Measurements from ENCODE around the gene GLI3. TPM values are rescaled to one million over a fixed set of nuclear protein-coding genes. Genes with fewer than 3 reads are reported as not detected.

Gene GLI3
- total RNA-seq, 1 donor from 2014 or later: 27.7 TPM

DNA sequence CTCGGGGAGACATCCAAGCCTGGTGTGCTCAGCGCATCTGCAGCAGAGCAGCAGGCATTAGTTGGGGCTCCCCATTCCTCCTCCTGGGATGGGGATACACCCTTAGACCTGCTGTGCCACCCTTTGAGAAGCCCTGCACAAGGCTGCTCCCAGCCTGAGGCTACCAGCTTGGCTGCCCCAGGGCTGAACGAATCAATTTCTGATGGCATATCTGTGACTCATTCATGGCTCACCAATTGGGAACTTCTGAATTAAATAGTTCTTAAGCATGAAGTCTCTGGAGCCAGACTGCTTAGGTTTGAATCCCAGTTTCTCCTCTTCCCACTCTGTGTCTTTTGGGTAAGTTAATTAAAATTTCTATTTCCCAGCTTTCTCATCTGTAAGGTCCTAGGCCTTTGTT lies 16.3 kb upstream of the GLI3 start:
- H3K4me1 Mint-ChIP-seq (ENCODE audit: low read depth, unreplicated experiment): no peaks in the 10 kb centered on the region
- FAIRE-seq: no peak
- Histone ChIP-seq H3K9ac (ENCODE audit: low read length) (no peak overlapping the region), H3K36me3 (ENCODE audit: insufficient read depth, low read length) (no peaks in the 10 kb centered on the region), H2AFZ (ENCODE audit: low read depth, low read length) (no peak overlapping the region), H3K27me3 (ENCODE audit: insufficient read depth, low read length) (no peaks in the 10 kb centered on the region), H3K9me3 (ENCODE audit: insufficient read depth, low read depth, low read length) (no peaks in the 10 kb centered on the region), H4K20me1 (ENCODE audit: insufficient read depth, low read length) (no peaks in the 10 kb centered on the region), H3K4me2 (ENCODE audit: low read length) (no peak overlapping the region), H3K4me1 (ENCODE audit: insufficient read depth, low read length) (no peaks in the 10 kb centered on the region), H3K27ac (ENCODE audit: low read depth, low read length) (no peak overlapping the region), H3K4me3 (ENCODE audit: insufficient read depth, low read depth, low read length) (no peak overlapping the region), H3K79me2 (ENCODE audit: insufficient read depth, low read length) (no peaks in the 10 kb centered on the region)
- H3K4me3 Mint-ChIP-seq (ENCODE audit: unreplicated experiment): no peak overlapping the region
- no peak for DNase-seq (ENCODE audit: low read depth)
- no peak for TF ChIP-seq EZH2 (IDR thresholded peaks at IDR 0.05; ENCODE audit: insufficient read depth, low read length)
- TF ChIP-seq, protein P1, sequence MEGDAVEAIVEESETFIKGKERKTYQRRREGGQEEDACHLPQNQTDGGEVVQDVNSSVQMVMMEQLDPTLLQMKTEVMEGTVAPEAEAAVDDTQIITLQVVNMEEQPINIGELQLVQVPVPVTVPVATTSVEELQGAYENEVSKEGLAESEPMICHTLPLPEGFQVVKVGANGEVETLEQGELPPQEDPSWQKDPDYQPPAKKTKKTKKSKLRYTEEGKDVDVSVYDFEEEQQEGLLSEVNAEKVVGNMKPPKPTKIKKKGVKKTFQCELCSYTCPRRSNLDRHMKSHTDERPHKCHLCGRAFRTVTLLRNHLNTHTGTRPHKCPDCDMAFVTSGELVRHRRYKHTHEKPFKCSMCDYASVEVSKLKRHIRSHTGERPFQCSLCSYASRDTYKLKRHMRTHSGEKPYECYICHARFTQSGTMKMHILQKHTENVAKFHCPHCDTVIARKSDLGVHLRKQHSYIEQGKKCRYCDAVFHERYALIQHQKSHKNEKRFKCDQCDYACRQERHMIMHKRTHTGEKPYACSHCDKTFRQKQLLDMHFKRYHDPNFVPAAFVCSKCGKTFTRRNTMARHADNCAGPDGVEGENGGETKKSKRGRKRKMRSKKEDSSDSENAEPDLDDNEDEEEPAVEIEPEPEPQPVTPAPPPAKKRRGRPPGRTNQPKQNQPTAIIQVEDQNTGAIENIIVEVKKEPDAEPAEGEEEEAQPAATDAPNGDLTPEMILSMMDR (IDR thresholded peaks at IDR 0.05; ENCODE audit: insufficient read depth, low read depth, low read length): no peak
- peaks cover 3% of the 10 kb centered on the region for H3K36me3 Mint-ChIP-seq (ENCODE audit: low read depth, unreplicated experiment)
- no peak overlapping the region for H3K27ac Mint-ChIP-seq (ENCODE audit: unreplicated experiment)
- H3K9me3 Mint-ChIP-seq (ENCODE audit: unreplicated experiment): peaks cover 12% of the 10 kb centered on the region
- no peaks in the 10 kb centered on the region for H3K27me3 Mint-ChIP-seq (ENCODE audit: low read depth, unreplicated experiment)

DNA sequence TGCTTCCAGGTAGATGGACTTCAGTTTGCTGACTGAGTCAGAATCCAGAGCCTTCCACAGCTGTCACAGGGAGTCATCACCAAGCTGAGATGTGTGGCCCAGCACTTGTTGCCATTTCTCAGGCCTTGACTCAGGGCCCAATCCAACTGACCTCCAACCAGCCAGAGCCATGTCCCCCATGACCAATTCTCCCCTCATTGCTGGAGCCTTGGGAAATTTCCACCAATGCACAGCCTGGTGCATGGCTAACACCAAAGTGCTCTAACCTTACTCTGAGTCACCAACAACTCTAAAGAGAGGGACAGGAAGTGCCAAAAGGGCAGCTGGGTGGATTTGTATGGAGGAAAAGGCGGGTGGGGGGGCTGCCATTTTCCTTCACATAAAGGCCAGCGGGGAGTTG lies 13.4 kb upstream of the GLI3 start:
- FAIRE-seq (no peak), DNase-seq (ENCODE audit: low read depth) (no peak)
- no peaks in the 10 kb centered on the region for H3K79me2 ChIP-seq (ENCODE audit: insufficient read depth, low read length)
- H2AFZ ChIP-seq (ENCODE audit: low read depth, low read length): no peak overlapping the region
- TF ChIP-seq, protein P1 (IDR thresholded peaks at IDR 0.05; ENCODE audit: insufficient read depth, low read depth, low read length): no peak
- TF ChIP-seq EZH2 (IDR thresholded peaks at IDR 0.05; ENCODE audit: insufficient read depth, low read length): no peak
- H3K27me3 ChIP-seq (ENCODE audit: insufficient read depth, low read length): no peaks in the 10 kb centered on the region
- peaks cover 12% of the 10 kb centered on the region for H3K9me3 Mint-ChIP-seq (ENCODE audit: unreplicated experiment)
- H3K4me2 ChIP-seq (ENCODE audit: low read length): no peak overlapping the region
- H3K4me3 ChIP-seq (ENCODE audit: insufficient read depth, low read depth, low read length): no peak overlapping the region
- no peak overlapping the region for H3K4me3 Mint-ChIP-seq (ENCODE audit: unreplicated experiment)
- no peak overlapping the region for H3K9ac ChIP-seq (ENCODE audit: low read length)
- H3K9me3 ChIP-seq (ENCODE audit: insufficient read depth, low read depth, low read length): no peaks in the 10 kb centered on the region
- H3K27me3 Mint-ChIP-seq (ENCODE audit: low read depth, unreplicated experiment): no peaks in the 10 kb centered on the region
- H3K36me3 ChIP-seq (ENCODE audit: insufficient read depth, low read length): no peaks in the 10 kb centered on the region
- H3K36me3 Mint-ChIP-seq (ENCODE audit: low read depth, unreplicated experiment): peaks cover 3% of the 10 kb centered on the region
- H3K27ac Mint-ChIP-seq (ENCODE audit: unreplicated experiment): no peak overlapping the region
- H3K4me1 ChIP-seq (ENCODE audit: insufficient read depth, low read length): peaks cover 6% of the 10 kb centered on the region
- no peaks in the 10 kb centered on the region for H4K20me1 ChIP-seq (ENCODE audit: insufficient read depth, low read length)
- peaks cover 14% of the 10 kb centered on the region for H3K4me1 Mint-ChIP-seq (ENCODE audit: low read depth, unreplicated experiment)
- no peak overlapping the region for H3K27ac ChIP-seq (ENCODE audit: low read depth, low read length)

DNA sequence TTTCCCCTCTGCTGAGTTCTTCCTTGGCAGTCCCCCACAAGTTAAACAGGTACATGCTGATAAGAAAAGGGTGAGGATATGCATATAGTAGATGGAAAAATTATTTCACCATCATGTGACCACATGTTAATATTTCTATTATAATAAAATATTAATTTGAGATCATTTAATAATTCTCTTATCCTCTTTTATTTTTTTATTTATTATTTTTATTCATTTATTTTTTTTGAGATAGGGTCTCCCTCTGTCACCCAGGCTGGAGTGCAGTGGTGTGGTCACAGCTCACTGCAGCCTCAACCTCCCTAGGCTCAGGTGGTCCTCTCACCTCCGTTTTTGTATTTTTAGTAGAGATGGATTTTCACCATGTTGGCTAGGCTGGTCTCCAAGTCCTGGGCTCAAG lies 11.6 kb upstream of the GLI3 start:
- FAIRE-seq: no peak
- H3K4me3 ChIP-seq (ENCODE audit: insufficient read depth, low read depth, low read length): no peak overlapping the region
- no peaks in the 10 kb centered on the region for H3K27me3 Mint-ChIP-seq (ENCODE audit: low read depth, unreplicated experiment)
- no peak overlapping the region for H3K4me2 ChIP-seq (ENCODE audit: low read length)
- DNase-seq (ENCODE audit: low read depth): no peak
- no peak overlapping the region for H3K9ac ChIP-seq (ENCODE audit: low read length)
- no peaks in the 10 kb centered on the region for H3K27me3 ChIP-seq (ENCODE audit: insufficient read depth, low read length)
- H3K36me3 Mint-ChIP-seq (ENCODE audit: low read depth, unreplicated experiment): peaks cover 3% of the 10 kb centered on the region
- H3K79me2 ChIP-seq (ENCODE audit: insufficient read depth, low read length): no peaks in the 10 kb centered on the region
- H3K9me3 Mint-ChIP-seq (ENCODE audit: unreplicated experiment): peaks cover 10% of the 10 kb centered on the region
- H3K9me3 ChIP-seq (ENCODE audit: insufficient read depth, low read depth, low read length): no peaks in the 10 kb centered on the region
- H4K20me1 ChIP-seq (ENCODE audit: insufficient read depth, low read length): no peaks in the 10 kb centered on the region
- peaks cover 18% of the 10 kb centered on the region for H3K4me1 Mint-ChIP-seq (ENCODE audit: low read depth, unreplicated experiment)
- no peak for TF ChIP-seq EZH2 (IDR thresholded peaks at IDR 0.05; ENCODE audit: insufficient read depth, low read length)
- TF ChIP-seq, protein P1 (IDR thresholded peaks at IDR 0.05; ENCODE audit: insufficient read depth, low read depth, low read length): no peak
- peaks cover 12% of the 10 kb centered on the region for H3K4me1 ChIP-seq (ENCODE audit: insufficient read depth, low read length)
- H3K36me3 ChIP-seq (ENCODE audit: insufficient read depth, low read length): no peaks in the 10 kb centered on the region
- H2AFZ ChIP-seq (ENCODE audit: low read depth, low read length): no peak overlapping the region
- no peak overlapping the region for H3K27ac Mint-ChIP-seq (ENCODE audit: unreplicated experiment)
- no peak overlapping the region for H3K27ac ChIP-seq (ENCODE audit: low read depth, low read length)
- H3K4me3 Mint-ChIP-seq (ENCODE audit: unreplicated experiment): no peak overlapping the region
